Cardiac fibroblast (primary cell): Measurements from ENCODE around the gene GAST.
A peak's percentile ranks its signal among the peaks of the same experiment; 100 is the strongest.
"Not testable (repeated sequence)": the region's sequence is repeated elsewhere in the genome, so short reads cannot be mapped to it uniquely, and the experiment has no call there.

Source experiments
- DNase-seq, 2 donors: peaks; one replicate each; pipeline versions ENCODE4 v3.0.0 to v3.0.0-alpha.2; 2010; ENCODE audit warnings: low read depth in 2 of 2
- H3K4me3 ChIP-seq, 2 donors: replicated peaks in 1 of 2; 1 replicate in 1 of 2; 2 replicates in 1 of 2; pipeline ENCODE4 v1.5.1; 2011; ENCODE audit warnings: low read depth in 2 of 2, low read length in 2 of 2, mild to moderate bottlenecking in 2 of 2, moderate library complexity in 1 of 2
- TF ChIP-seq, protein P1 (sequence below): IDR thresholded peaks from one replicate; pipeline ENCODE4 v1.5.1; 2011; ENCODE audit warnings: low read depth, mild to moderate bottlenecking, low read length, inconsistent platforms

Gene GAST

DNA sequence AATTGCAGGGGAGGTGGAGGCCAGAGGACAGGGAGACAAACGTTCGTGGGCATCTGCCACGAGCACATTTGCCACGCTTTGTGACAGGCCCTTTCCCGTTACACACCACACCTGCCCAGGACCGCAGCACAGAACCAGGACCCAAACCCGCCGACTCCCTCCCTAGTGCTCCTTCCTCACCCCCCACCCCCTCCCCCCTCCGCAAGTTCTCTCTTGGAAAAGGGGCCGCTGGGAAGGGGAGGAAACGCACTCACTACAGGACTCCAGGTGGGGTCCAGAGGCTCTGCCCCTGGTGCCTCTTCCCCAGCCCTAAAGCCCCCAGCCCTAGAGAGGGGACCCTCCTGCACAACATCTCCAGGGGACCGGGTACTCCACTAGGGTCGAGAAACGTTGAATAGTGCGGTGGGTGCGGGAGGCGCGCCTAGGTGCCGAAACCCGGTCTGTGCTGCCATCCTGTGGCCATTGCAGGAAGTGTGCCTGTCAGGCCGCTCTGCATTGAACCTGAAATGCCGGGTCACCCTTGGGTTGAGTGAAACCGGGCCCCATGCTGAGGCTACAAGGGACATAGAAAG is 45.3 kb upstream of the GAST start:
- DNase-seq = peak; percentile 74 to 75
- peak overlapping the region; percentile 33 to 36 for H3K4me3 ChIP-seq
- TF ChIP-seq, protein P1, sequence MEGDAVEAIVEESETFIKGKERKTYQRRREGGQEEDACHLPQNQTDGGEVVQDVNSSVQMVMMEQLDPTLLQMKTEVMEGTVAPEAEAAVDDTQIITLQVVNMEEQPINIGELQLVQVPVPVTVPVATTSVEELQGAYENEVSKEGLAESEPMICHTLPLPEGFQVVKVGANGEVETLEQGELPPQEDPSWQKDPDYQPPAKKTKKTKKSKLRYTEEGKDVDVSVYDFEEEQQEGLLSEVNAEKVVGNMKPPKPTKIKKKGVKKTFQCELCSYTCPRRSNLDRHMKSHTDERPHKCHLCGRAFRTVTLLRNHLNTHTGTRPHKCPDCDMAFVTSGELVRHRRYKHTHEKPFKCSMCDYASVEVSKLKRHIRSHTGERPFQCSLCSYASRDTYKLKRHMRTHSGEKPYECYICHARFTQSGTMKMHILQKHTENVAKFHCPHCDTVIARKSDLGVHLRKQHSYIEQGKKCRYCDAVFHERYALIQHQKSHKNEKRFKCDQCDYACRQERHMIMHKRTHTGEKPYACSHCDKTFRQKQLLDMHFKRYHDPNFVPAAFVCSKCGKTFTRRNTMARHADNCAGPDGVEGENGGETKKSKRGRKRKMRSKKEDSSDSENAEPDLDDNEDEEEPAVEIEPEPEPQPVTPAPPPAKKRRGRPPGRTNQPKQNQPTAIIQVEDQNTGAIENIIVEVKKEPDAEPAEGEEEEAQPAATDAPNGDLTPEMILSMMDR = peak; percentile 96

GRCh38 chr17:41667280-41668041 is 44.7 kb upstream of the GAST start:
- DNase-seq = no peak
- TF ChIP-seq, protein P1 = no peak
- no peak overlapping the region for H3K4me3 ChIP-seq

GRCh38 chr17:41672153-41672552 is 40.0 kb upstream of the GAST start:
- TF ChIP-seq, protein P1 = no peak
- no peak overlapping the region for H3K4me3 ChIP-seq
- DNase-seq = no peak

GRCh38 chr17:41675157-41676057 is 36.7 kb upstream of the GAST start:
- H3K4me3 ChIP-seq = not testable (repeated sequence)

DNA sequence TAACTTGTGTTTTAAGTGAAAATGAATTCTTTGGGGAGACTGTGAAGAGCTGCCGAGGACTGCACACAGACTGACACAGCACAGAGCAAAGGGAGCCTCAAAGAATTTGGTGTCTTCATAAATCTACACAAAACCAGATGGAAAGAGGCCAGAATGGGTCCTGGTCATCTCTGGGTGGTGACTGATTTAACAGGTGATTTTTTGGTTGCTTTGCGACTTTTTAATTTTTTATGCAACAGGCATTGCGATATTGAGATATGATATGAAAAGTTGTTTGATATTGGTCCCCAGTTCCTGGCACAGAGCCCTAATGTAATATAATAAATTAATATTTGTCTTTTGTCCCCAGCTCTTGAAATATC is 36.1 kb upstream of the GAST start:
- TF ChIP-seq, protein P1 = no peak
- DNase-seq = no peak
- H3K4me3 ChIP-seq = no peak overlapping the region

More at GRCh38 chr17:41675157-41676057, 36.7 kb upstream of the GAST start:
- DNase-seq = not testable (repeated sequence)

DNA sequence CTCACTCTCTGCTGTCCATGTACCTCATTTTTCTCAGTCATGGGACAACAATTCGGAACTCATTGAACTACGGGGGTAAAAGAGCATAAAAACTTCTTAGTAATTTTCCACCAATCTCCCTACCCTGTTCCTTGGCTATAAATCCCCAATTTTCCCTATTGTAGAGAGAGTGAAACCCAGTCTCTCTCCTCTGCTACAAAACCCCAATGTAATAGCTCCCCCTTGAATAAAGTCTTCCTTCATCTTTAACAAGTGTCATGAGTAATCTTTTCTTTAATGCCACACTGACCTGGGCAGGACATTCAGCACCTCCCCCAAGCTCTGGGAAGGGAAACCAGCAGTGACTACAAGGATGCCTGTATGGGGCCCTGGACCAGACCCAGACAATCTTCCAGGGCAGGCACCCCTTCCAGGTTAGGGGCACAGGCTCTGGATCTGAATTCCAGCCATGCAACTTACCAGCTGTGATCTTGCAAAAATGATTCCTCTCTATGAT is 33.7 kb upstream of the GAST start:
- peak overlapping the region; percentile 1 to 13 for H3K4me3 ChIP-seq
- TF ChIP-seq, protein P1 = no peak
- DNase-seq = peak; percentile 30 to 36
